ENCODE data around the gene CAPN5.

The CAPN5 gene

DNA sequence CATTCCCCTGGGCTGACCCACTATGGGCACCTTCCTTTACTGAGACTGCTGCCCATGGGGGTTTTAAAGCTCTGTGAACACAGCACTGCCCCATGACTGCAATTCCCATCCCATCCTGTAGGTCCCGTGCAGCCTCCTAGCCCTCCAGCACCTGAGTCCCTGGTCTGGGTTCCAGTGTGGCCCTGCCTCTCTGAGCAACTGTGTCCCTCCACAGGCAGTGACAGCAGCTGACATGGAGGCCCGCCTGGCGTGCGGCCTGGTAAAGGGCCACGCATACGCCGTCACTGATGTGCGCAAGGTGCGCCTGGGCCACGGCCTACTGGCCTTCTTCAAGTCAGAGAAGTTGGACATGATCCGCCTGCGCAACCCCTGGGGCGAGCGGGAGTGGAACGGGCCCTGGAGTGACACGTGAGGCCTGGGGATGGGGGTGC is 48.4 kb downstream of the CAPN5 start:
- DNase-seq (ENCODE audit: low read depth) = no peak
- TF ChIP-seq, protein P1, sequence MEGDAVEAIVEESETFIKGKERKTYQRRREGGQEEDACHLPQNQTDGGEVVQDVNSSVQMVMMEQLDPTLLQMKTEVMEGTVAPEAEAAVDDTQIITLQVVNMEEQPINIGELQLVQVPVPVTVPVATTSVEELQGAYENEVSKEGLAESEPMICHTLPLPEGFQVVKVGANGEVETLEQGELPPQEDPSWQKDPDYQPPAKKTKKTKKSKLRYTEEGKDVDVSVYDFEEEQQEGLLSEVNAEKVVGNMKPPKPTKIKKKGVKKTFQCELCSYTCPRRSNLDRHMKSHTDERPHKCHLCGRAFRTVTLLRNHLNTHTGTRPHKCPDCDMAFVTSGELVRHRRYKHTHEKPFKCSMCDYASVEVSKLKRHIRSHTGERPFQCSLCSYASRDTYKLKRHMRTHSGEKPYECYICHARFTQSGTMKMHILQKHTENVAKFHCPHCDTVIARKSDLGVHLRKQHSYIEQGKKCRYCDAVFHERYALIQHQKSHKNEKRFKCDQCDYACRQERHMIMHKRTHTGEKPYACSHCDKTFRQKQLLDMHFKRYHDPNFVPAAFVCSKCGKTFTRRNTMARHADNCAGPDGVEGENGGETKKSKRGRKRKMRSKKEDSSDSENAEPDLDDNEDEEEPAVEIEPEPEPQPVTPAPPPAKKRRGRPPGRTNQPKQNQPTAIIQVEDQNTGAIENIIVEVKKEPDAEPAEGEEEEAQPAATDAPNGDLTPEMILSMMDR (IDR thresholded peaks at IDR 0.05; ENCODE audit: insufficient read depth, low read depth, low read length, missing control alignments) = peak; percentile 31
- H3K4me3 ChIP-seq (ENCODE audit: low read depth, low read length) = no peak overlapping the region

DNA sequence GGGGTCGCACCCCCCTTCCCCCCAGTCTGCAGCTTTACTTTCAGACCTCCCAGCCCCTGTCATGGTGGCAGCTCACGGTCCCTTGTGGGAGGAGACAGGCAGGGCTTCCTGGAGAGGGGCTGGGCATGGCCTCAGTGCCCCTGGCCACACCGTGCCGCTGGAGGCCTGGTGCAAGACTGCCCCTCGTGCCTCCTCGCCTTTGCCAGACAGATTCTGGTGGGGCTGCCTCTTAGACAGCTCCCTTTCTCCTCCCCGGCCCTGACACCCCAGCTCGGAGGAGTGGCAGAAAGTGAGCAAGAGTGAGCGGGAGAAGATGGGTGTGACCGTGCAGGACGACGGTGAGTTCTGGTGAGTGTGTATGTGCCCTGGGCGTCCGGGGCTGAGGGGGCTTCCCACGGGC is 49.2 kb downstream of the CAPN5 start:
- no peak for DNase-seq (ENCODE audit: low read depth)
- TF ChIP-seq, protein P1 (IDR thresholded peaks at IDR 0.05; ENCODE audit: insufficient read depth, low read depth, low read length, missing control alignments) = no peak
- H3K4me3 ChIP-seq (ENCODE audit: low read depth, low read length) = no peak overlapping the region

DNA sequence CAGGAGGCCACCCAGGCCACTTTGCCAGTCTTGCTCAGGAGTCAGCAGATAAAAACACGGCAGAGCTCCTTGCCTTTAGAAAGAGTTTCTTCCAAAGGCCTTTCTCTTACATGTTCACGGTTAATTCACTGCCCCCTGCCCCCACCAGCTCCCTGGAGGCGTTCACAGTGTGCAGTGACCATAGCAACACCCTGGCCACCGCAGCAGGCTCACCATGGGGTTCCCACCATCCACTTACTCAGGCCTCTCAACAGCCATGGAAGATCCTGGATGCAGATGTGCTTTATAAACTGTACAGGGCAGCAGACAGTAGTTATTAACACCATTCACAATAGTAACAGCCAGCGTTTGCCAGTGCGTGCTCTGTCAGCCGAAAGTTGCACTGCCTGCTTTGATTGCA is 50.7 kb downstream of the CAPN5 start:
- DNase-seq (ENCODE audit: low read depth) = no peak
- H3K4me3 ChIP-seq (ENCODE audit: low read depth, low read length) = no peak overlapping the region
- TF ChIP-seq, protein P1 (IDR thresholded peaks at IDR 0.05; ENCODE audit: insufficient read depth, low read depth, low read length, missing control alignments) = no peak

DNA sequence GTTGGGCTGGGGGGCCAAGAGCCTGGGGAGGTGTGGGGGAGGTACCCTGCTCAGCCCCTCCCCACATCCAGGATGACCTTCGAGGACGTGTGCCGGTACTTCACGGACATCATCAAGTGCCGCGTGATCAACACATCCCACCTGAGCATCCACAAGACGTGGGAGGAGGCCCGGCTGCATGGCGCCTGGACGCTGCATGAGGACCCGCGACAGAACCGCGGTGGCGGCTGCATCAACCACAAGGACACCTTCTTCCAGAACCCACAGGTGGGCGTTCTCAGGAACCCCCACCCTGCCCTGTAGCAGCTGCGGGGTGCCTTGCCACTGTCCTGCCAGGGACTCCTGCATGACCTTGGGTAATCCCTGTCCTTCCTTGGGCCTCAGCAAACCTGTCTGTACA is 51.3 kb downstream of the CAPN5 start:
- TF ChIP-seq, protein P1 (IDR thresholded peaks at IDR 0.05; ENCODE audit: insufficient read depth, low read depth, low read length, missing control alignments) = no peak
- DNase-seq (ENCODE audit: low read depth) = no peak
- no peak overlapping the region for H3K4me3 ChIP-seq (ENCODE audit: low read depth, low read length)

DNA sequence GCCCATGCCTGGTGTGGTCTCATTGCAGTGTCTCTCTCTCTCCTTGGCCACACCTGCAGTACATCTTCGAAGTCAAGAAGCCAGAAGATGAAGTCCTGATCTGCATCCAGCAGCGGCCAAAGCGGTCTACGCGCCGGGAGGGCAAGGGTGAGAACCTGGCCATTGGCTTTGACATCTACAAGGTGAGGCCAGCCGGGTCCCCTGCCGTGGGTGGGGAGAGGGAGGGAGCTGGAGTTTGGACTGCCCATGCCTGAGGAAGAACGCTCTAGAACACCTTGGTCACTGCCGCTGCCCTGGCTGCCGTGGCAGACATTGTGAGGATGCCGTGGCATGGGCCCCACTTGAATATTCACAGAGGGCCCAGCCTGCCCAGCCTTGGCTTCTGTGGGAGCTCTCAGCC is 52.2 kb downstream of the CAPN5 start:
- TF ChIP-seq, protein P1 (IDR thresholded peaks at IDR 0.05; ENCODE audit: insufficient read depth, low read depth, low read length, missing control alignments) = no peak
- DNase-seq (ENCODE audit: low read depth) = no peak
- no peak overlapping the region for H3K4me3 ChIP-seq (ENCODE audit: low read depth, low read length)

DNA sequence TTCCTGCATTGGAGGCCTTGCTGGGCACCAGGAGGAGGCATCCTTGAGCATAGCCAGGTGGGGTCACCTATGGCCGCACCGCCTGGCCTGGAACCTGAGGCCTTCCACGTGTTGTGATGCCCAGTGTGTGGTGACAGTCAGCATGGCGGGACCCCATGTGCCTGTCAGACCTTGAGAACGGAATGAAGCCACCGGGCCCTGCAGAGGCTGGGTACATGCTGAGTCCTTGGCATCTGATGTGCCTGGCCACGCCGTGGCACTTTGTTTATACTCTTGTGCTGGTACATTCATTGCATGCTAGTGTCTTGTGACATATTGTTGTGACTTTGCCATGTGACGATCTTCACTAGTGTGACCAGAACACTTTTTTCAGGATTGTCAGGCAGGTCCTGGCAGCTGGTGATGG is 52.8 kb downstream of the CAPN5 start:
- H3K4me3 ChIP-seq (ENCODE audit: low read depth, low read length) = no peak overlapping the region
- DNase-seq (ENCODE audit: low read depth) = no peak
- TF ChIP-seq, protein P1 (IDR thresholded peaks at IDR 0.05; ENCODE audit: insufficient read depth, low read depth, low read length, missing control alignments) = no peak

DNA sequence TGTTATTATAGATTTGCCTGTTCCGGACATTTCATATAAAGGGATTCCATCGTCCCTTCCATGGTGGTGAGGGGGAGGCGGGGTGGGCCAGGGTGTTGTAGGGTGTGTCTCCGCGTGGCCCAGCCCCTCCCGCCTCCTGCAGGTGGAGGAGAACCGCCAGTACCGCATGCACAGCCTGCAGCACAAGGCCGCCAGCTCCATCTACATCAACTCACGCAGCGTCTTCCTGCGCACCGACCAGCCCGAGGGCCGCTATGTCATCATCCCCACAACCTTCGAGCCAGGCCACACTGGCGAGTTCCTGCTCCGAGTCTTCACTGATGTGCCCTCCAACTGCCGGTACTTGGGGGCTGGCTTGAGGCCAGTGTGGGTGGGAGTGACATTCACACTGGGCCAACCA is 53.8 kb downstream of the CAPN5 start:
- no peak for DNase-seq (ENCODE audit: low read depth)
- H3K4me3 ChIP-seq (ENCODE audit: low read depth, low read length) = no peak overlapping the region
- TF ChIP-seq, protein P1 (IDR thresholded peaks at IDR 0.05; ENCODE audit: insufficient read depth, low read depth, low read length, missing control alignments) = no peak
